IMR-90 (cell line): ENCODE measurements around the gene NAPB. TPM values are rescaled to one million over a fixed set of nuclear protein-coding genes. Genes with fewer than 3 reads are reported as not detected.

ENCODE experiments used
- ATAC-seq: fragments of 200-7000 bp; cut with Tn5 transposase; 2 replicates; pipeline ENCODE4 v1.9.1; 2020; ENCODE audit warnings: low read depth, mild to moderate bottlenecking, moderate library complexity
- BruUV-seq: library from RNA; stranded (reverse); fragments of 400-500 nt; replicated peaks from 2 replicates; lab custom pipeline; 2021; lab: Mats Ljungman, UMichigan
- CTCF ChIA-PET: fragments of 300-600 bp; formaldehyde crosslinking; extraction: SDS; loops from one replicate; lab custom pipeline; 2021; ENCODE audit warnings: antibody characterized with exemption; lab: Yijun Ruan, JAX
- POLR2A ChIA-PET: fragments of 300-600 bp; sonication (Branson Sonifier 250); formaldehyde crosslinking; loops from one replicate; lab custom pipeline; 2022; ENCODE audit warnings: antibody characterized with exemption; ENCODE audit not compliant: unreplicated experiment; lab: Charles Lee
- DNase-seq: peaks from one replicate; pipeline ENCODE4 v3.0.0; 2013
- H2AFZ ChIP-seq: replicated peaks from 2 replicates; pipeline ENCODE3; 2013; ENCODE audit warnings: low read length, mild to moderate bottlenecking; ENCODE audit not compliant: poor library complexity
- H2AK5ac ChIP-seq: 2 replicates; pipeline ENCODE4 v1.6.1; 2013; ENCODE audit warnings: low read depth, low read length, inconsistent platforms
- H2AK9ac ChIP-seq: replicated peaks from 2 replicates; pipeline ENCODE3; 2013; ENCODE audit warnings: mild to moderate bottlenecking, low read depth, low read length, moderate library complexity; ENCODE audit not compliant: poor library complexity
- H2BK120ac ChIP-seq: 2 replicates; pipeline ENCODE4 v1.6.1; 2013; ENCODE audit warnings: low read depth, low read length, inconsistent platforms
- H2BK15ac ChIP-seq: 3 replicates; pipeline ENCODE4 v1.6.1; 2013; ENCODE audit warnings: low read depth, low read length, inconsistent platforms
- H2BK20ac ChIP-seq: 2 replicates; pipeline ENCODE4 v1.6.1; 2013; ENCODE audit warnings: low read depth, mild to moderate bottlenecking, inconsistent platforms, low read length, moderate library complexity
- H2BK5ac ChIP-seq: 2 replicates; pipeline ENCODE4 v1.6.1; 2013; ENCODE audit warnings: mild to moderate bottlenecking, low read depth, low read length, inconsistent platforms; ENCODE audit not compliant: poor library complexity, severe bottlenecking
- H3K14ac ChIP-seq: replicated peaks from 2 replicates; pipeline ENCODE4 v1.6.1; 2013; ENCODE audit warnings: low read depth, low read length, inconsistent platforms
- H3K18ac ChIP-seq: 2 replicates; pipeline ENCODE4 v1.6.1; 2013; ENCODE audit warnings: low read depth, low read length, control low read depth
- H3K23ac ChIP-seq: 2 replicates; pipeline ENCODE4 v1.6.1; 2013; ENCODE audit warnings: low read depth, low read length, inconsistent platforms
- H3K27ac ChIP-seq: 2 replicates; pipeline ENCODE4 v1.5.1; 2013; ENCODE audit warnings: mild to moderate bottlenecking, control low read depth, low read length; ENCODE audit not compliant: insufficient read depth
- H3K27me3 ChIP-seq: 2 replicates; pipeline ENCODE4 v1.6.1; 2013; ENCODE audit warnings: low read length; ENCODE audit not compliant: control insufficient read depth, insufficient read depth
- H3K36me3 ChIP-seq: 2 replicates; pipeline ENCODE4 v1.6.1; 2013; ENCODE audit warnings: low read length, mixed read lengths; ENCODE audit not compliant: control insufficient read depth, insufficient read depth
- H3K4ac ChIP-seq: 2 replicates; pipeline ENCODE4 v1.6.1; 2013; ENCODE audit warnings: low read depth, low read length, inconsistent platforms
- H3K4me1 ChIP-seq: 2 replicates; pipeline ENCODE4 v1.6.1; 2013; ENCODE audit warnings: low read length, mixed read lengths; ENCODE audit not compliant: control insufficient read depth, insufficient read depth
- H3K4me2 ChIP-seq: 2 replicates; pipeline ENCODE4 v1.6.1; 2013; ENCODE audit warnings: low read depth, mild to moderate bottlenecking, control low read depth, low read length, moderate library complexity
- H3K4me3 ChIP-seq: 2 replicates; pipeline ENCODE4 v1.5.1; 2013; ENCODE audit warnings: low read depth, mild to moderate bottlenecking, control low read depth, low read length, moderate library complexity; ENCODE audit not compliant: insufficient read depth
- H3K56ac ChIP-seq: 2 replicates; pipeline ENCODE4 v1.6.1; 2013; ENCODE audit warnings: low read length, inconsistent platforms; ENCODE audit not compliant: insufficient read depth; ENCODE audit errors: extremely low read depth
- H3K79me1 ChIP-seq, 2 experiments: 2 replicates each; pipeline ENCODE4 v1.6.1; 2013; ENCODE audit warnings: low read length in 2 of 2, inconsistent platforms in 1 of 2, low read depth in 1 of 2
- H3K9ac ChIP-seq: 2 replicates; pipeline ENCODE4 v1.6.1; 2013; ENCODE audit warnings: low read depth, low read length, control low read depth
- H3K9me1 ChIP-seq: 2 replicates; pipeline ENCODE4 v1.6.1; 2013; ENCODE audit warnings: low read length, inconsistent platforms; ENCODE audit not compliant: insufficient read depth
- H3K9me3 ChIP-seq: 2 replicates; pipeline ENCODE4 v1.6.1; 2013; ENCODE audit warnings: low read length; ENCODE audit not compliant: control insufficient read depth, insufficient read depth
- H4K20me1 ChIP-seq: 2 replicates; pipeline ENCODE4 v1.6.1; 2013; ENCODE audit warnings: low read length, inconsistent platforms; ENCODE audit not compliant: insufficient read depth
- H4K5ac ChIP-seq: 2 replicates; pipeline ENCODE4 v1.6.1; 2013; ENCODE audit warnings: mild to moderate bottlenecking, low read depth, low read length, control low read depth
- H4K8ac ChIP-seq, 2 experiments: 2 replicates each; pipeline ENCODE4 v1.6.1; 2013; ENCODE audit warnings: low read depth in 2 of 2, low read length in 2 of 2, control low read depth in 1 of 2, inconsistent platforms in 1 of 2
- H4K91ac ChIP-seq: 2 replicates; pipeline ENCODE4 v1.6.1; 2013; ENCODE audit warnings: low read depth, low read length, inconsistent platforms; ENCODE audit not compliant: insufficient read depth
- MAFK ChIP-seq: IDR thresholded peaks from 2 replicates; pipeline ENCODE4 v1.6.1; 2012; ENCODE audit warnings: low read depth, low read length, improper control_type of control experiment
- POLR2A ChIP-seq: IDR thresholded peaks from 2 replicates; pipeline ENCODE4 v1.6.1; 2012; ENCODE audit warnings: mild to moderate bottlenecking, low read depth, low read length
- SMC3 ChIP-seq: fragments of 150-350 bp; IDR thresholded peaks from 2 replicates; pipeline ENCODE4 v1.6.1; 2016; ENCODE audit warnings: low read depth, mild to moderate bottlenecking, antibody characterized with exemption, low read length, moderate library complexity
- WGBS, 2 experiments: methylation state at CpG; one replicate each; pipeline versions ENCODE4 v1.1.5 to v1.1.7; 2013; ENCODE audit warnings: missing lambda C conversion rate in 2 of 2; ENCODE audit not compliant: insufficient read length in 1 of 2; ENCODE audit errors: extremely low coverage in 2 of 2; 5-methylcytosine and 5-hydroxymethylcytosine counted together
- dilution Hi-C: fragments of 300-500 bp; cut with HindIII; formaldehyde crosslinking; loops from one replicate; pipeline ENCODE4 v1.14.3; 2018; ENCODE audit warnings: low sequenced_read_pairs; ENCODE audit not compliant: unreplicated experiment
- in situ Hi-C: fragments of 300-500 bp; cut with MboI; formaldehyde crosslinking; loops from 3 replicates; pipeline ENCODE4 v1.14.3; 2019; ENCODE audit warnings: low sequenced_read_pairs, inconsistent platforms, mixed read lengths
- intact Hi-C: fragments of 100-400 bp; cut with micrococcal nuclease; formaldehyde crosslinking; loops from 2 replicates; pipeline ENCODE4 v1.10.0; 2022
- polyA plus RNA-seq, 3 experiments: library from polyadenylated mRNA; depleted of rRNA; stranded (reverse); fragments of >200 nt; gene quantifications; 2 replicates each; pipeline ENCODE4 v1.2.3, GENCODE V29; 2012; ENCODE audit warnings: low replicate concordance in 1 of 3
- total RNA-seq: library from RNA; depleted of rRNA; stranded (reverse); fragments of >200 nt; gene quantifications from 2 replicates; pipeline ENCODE4 v1.2.3, GENCODE V29; 2012

Gene NAPB
- total and polyA plus RNA-seq, 2 of the 4 experiments (the other 2 are of a cell fraction), result 4.4 to 5.2 TPM

DNA sequence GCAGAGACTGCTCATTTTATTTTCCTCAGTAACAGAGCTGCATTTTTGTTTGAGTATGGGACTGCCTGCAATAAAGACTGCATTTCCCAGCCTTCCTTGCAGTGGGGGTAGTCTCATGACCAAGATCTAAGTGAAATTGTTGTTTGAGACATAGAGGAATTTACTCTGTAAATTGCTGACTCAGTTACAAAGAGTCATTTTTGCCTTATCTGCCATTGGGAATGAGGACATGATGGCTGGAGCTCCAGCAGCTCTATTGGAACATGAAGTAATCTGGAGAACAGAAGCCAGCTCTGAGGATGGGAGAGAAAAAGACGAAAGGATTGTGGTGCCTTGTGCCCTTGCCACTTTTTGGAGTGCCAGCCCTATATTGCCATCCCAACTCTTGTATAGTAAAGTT, 33.5 kb upstream of the NAPB start:
- H2AFZ ChIP-seq, result no peak overlapping the region
- H3K4ac ChIP-seq, result no peak overlapping the region
- no TSS peak for BruUV-seq
- no peak for TF ChIP-seq SMC3
- peak; percentile 83 for TF ChIP-seq MAFK
- TF ChIP-seq POLR2A, result no peak
- H3K23ac ChIP-seq, result no peak overlapping the region
- no peak overlapping the region for H4K5ac ChIP-seq
- no peak overlapping the region for H4K91ac ChIP-seq
- no peak overlapping the region for H3K4me3 ChIP-seq
- H3K79me1 ChIP-seq, result no peaks in the 10 kb centered on the region
- H2BK120ac ChIP-seq, result no peak overlapping the region
- no peak overlapping the region for H2AK9ac ChIP-seq
- no peak overlapping the region for H3K14ac ChIP-seq
- no peaks in the 10 kb centered on the region for H3K9me3 ChIP-seq
- H3K36me3 ChIP-seq, result no peaks in the 10 kb centered on the region
- intact Hi-C loops, result no loop called here
- ATAC-seq, result no peak
- H3K56ac ChIP-seq, result no peak overlapping the region
- in situ Hi-C loops, result no loop called here
- no peak overlapping the region for H2BK20ac ChIP-seq
- no peak overlapping the region for H3K27ac ChIP-seq
- H3K27me3 ChIP-seq, result peaks cover 8% of the 10 kb centered on the region
- H3K9me1 ChIP-seq, result no peaks in the 10 kb centered on the region; the same call in 1 of the 2 replicates
- H2BK5ac ChIP-seq, result no peak overlapping the region
- H3K18ac ChIP-seq, result no peak overlapping the region
- dilution Hi-C loops, result no loop called here
- no peak overlapping the region for H2AK5ac ChIP-seq
- H2BK15ac ChIP-seq, result no peak overlapping the region
- no peak overlapping the region for H4K8ac ChIP-seq
- CTCF ChIA-PET, result no interaction called here
- no peak for DNase-seq
- no peaks in the 10 kb centered on the region for H3K4me1 ChIP-seq
- H3K4me2 ChIP-seq, result no peak overlapping the region
- no CpG with 5 or more reads among the region's 1 CpG for WGBS, 2 experiments
- no peaks in the 10 kb centered on the region for H4K20me1 ChIP-seq
- POLR2A ChIA-PET, result no interaction called here
- no peak overlapping the region for H3K9ac ChIP-seq
